MCF 10A (cell line): ENCODE results near the gene CAPN9. TPM values are rescaled to one million over a fixed set of nuclear protein-coding genes. Genes with fewer than 3 reads are reported as not detected.
"Not testable (repeated sequence)": the region's sequence is repeated elsewhere in the genome, so short reads cannot be mapped to it uniquely, and the experiment has no call there.

Source experiments
- BruUV-seq: library from RNA; stranded (reverse); fragments of 400-500 nt; replicated peaks from 2 replicates; lab custom pipeline; 2021; lab: Mats Ljungman, UMichigan
- CTCF ChIA-PET: fragments of 300-600 bp; sonication (Branson Sonifier 250); formaldehyde crosslinking; extraction: SDS; loops from one replicate; lab custom pipeline; 2021; ENCODE audit warnings: antibody characterized with exemption, inconsistent platforms; lab: Yijun Ruan, JAX
- POLR2A ChIA-PET: fragments of 300-600, 350-650 bp; sonication (Branson Sonifier 250); formaldehyde crosslinking; extraction: SDS; loops from one replicate; lab custom pipeline; 2020; ENCODE audit warnings: antibody characterized with exemption, inconsistent platforms; lab: Yijun Ruan, JAX
- DNase-seq: peaks from one replicate; pipeline ENCODE4 v3.0.0-alpha.2; 2018; ENCODE audit not compliant: unreplicated experiment
- H3K27ac Mint-ChIP-seq: one replicate; pipeline ENCODE4 v1.8.0; 2022; ENCODE audit warnings: mild to moderate bottlenecking, low read depth, mixed read lengths; ENCODE audit not compliant: unreplicated experiment
- H3K27me3 Mint-ChIP-seq: one replicate; pipeline ENCODE4 v1.8.0; 2022; ENCODE audit warnings: mixed read lengths; ENCODE audit not compliant: insufficient read depth, unreplicated experiment
- H3K36me3 Mint-ChIP-seq: one replicate; pipeline ENCODE4 v1.8.0; 2022; ENCODE audit warnings: mild to moderate bottlenecking, moderate library complexity, mixed read lengths; ENCODE audit not compliant: insufficient read depth, unreplicated experiment
- H3K4me1 Mint-ChIP-seq: one replicate; pipeline ENCODE4 v1.8.0; 2022; ENCODE audit warnings: mixed read lengths; ENCODE audit not compliant: insufficient read depth, unreplicated experiment
- H3K4me3 Mint-ChIP-seq: one replicate; pipeline ENCODE4 v1.8.0; 2022; ENCODE audit warnings: mild to moderate bottlenecking, moderate library complexity, mixed read lengths; ENCODE audit not compliant: unreplicated experiment
- H3K9me3 Mint-ChIP-seq: one replicate; pipeline ENCODE4 v1.8.0; 2022; ENCODE audit warnings: mixed read lengths; ENCODE audit not compliant: unreplicated experiment
- intact Hi-C: fragments of 100-400 bp; cut with micrococcal nuclease; formaldehyde crosslinking; loops from 2 replicates; pipeline ENCODE4 v1.14.1; 2022
- total RNA-seq: library from RNA; stranded (reverse); gene quantifications from 2 replicates; pipeline ENCODE4 v1.2.3, GENCODE V29; 2022
- TF ChIP-seq, protein P1 (sequence below): fragments of 200-600 bp; IDR thresholded peaks from one replicate; pipeline ENCODE4 v1.8.0; 2022; ENCODE audit warnings: antibody characterized with exemption, mild to moderate bottlenecking; ENCODE audit not compliant: unreplicated experiment

Gene CAPN9
- total RNA-seq, 1 experiment from 2014 or later: not detected

GRCh38 chr1:230843503-230844309 lies 96.5 kb downstream of the CAPN9 start:
- Mint-ChIP-seq H3K4me1 (no peaks in the 10 kb centered on the region), H3K36me3 (peaks cover 13% of the 10 kb centered on the region)
- CTCF ChIA-PET: no interaction called here

DNA sequence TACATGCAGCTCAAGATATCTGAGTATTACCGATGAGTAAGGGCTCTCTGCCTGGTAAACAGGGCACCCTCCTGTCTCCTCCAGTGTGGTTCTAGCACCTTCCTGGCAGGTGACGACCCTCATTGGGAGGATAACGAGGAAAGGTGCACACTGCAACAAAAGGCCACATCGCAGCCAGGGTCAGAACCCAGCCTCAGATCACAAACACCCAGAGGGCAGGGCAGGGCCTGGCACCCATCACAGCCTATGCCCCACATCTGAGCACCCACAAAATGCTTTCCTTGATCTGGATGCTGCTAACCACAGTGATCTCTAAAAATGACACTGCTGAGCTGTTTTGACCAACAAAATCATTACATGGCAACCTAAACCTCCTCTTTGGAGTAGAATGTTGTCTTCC lies 97.4 kb downstream of the CAPN9 start:
- TF ChIP-seq, protein P1, sequence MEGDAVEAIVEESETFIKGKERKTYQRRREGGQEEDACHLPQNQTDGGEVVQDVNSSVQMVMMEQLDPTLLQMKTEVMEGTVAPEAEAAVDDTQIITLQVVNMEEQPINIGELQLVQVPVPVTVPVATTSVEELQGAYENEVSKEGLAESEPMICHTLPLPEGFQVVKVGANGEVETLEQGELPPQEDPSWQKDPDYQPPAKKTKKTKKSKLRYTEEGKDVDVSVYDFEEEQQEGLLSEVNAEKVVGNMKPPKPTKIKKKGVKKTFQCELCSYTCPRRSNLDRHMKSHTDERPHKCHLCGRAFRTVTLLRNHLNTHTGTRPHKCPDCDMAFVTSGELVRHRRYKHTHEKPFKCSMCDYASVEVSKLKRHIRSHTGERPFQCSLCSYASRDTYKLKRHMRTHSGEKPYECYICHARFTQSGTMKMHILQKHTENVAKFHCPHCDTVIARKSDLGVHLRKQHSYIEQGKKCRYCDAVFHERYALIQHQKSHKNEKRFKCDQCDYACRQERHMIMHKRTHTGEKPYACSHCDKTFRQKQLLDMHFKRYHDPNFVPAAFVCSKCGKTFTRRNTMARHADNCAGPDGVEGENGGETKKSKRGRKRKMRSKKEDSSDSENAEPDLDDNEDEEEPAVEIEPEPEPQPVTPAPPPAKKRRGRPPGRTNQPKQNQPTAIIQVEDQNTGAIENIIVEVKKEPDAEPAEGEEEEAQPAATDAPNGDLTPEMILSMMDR: no peak
- ChIA-PET POLR2A (interaction anchor here (1.0 kb wide), 1 partner anchor 10 kb away, joined by 3 read pairs; no protein-coding TSS in a partner anchor), CTCF (no interaction called here)
- Mint-ChIP-seq H3K27me3 (no peaks in the 10 kb centered on the region), H3K27ac (no peak overlapping the region), H3K36me3 (peaks cover 13% of the 10 kb centered on the region), H3K4me3 (no peak overlapping the region), H3K4me1 (peaks cover 5% of the 10 kb centered on the region), H3K9me3 (no peaks in the 10 kb centered on the region)
- DNase-seq: no peak
- intact Hi-C loops: no loop called here
- no TSS peak for BruUV-seq

More at GRCh38 chr1:230843503-230844309, 96.5 kb downstream of the CAPN9 start:
- Mint-ChIP-seq H3K27ac (no peak overlapping the region), H3K4me3 (no peak overlapping the region), H3K27me3 (no peaks in the 10 kb centered on the region), H3K9me3 (no peaks in the 10 kb centered on the region)
- DNase-seq: no peak
- intact Hi-C loops: no loop called here
- POLR2A ChIA-PET: interaction anchor here (0.6 kb wide), 1 partner anchor 538 kb away, joined by 3 read pairs; no protein-coding TSS in a partner anchor
- TF ChIP-seq, protein P1: no peak
- BruUV-seq: no TSS peak

DNA sequence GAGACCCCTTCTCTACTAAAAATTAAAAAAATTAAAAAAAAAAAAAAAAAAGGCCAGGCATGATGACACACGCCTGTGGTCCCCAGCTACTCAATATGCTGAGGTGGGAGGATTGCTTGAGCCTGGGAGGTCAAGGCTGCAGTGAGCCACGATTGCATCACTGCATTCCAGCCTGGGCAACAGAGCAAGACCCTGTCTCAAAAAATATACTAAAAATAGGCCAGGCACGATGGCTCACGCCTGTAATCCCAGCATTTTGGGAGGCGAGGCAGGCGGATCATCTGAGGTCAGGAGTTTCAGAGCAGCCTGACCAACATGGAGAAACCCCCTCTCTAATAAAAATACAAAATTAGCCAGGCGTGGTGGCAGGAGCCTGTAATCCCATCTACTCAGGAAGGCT lies 98.0 kb downstream of the CAPN9 start:
- ChIA-PET CTCF (interaction anchor here (1.2 kb wide), 1 partner anchor 13 kb away, joined by 5 read pairs; no protein-coding TSS in a partner anchor), POLR2A (interaction anchor here (1.0 kb wide), 1 partner anchor 10 kb away, joined by 3 read pairs; no protein-coding TSS in a partner anchor)
- H3K27ac Mint-ChIP-seq, H3K4me3 Mint-ChIP-seq, H3K9me3 Mint-ChIP-seq, H3K27me3 Mint-ChIP-seq, DNase-seq, BruUV-seq, intact Hi-C loops: not testable (repeated sequence)
- H3K4me1 Mint-ChIP-seq: peaks cover 11% of the 10 kb centered on the region
- peaks cover 13% of the 10 kb centered on the region for H3K36me3 Mint-ChIP-seq

DNA sequence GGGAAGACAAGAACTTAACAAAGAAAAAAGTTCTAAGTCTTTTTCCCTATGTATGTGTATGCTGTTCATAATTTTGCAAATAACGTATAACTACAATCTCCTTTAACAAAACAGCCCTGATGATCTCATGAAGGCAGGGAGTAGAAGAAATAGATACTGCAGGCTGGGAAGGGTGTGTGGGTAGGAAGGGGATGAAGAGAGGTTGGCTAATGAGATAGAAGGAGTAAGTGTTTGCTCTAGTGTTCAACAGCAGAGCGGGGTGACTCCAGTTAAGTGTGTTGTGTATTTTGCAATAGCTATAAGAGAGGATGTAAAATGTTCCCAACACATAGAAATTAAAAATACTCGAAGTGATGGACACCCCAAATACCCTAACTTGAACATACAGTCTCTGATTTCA lies 101.0 kb downstream of the CAPN9 start:
- ChIA-PET CTCF (interaction anchor here (0.6 to 1.1 kb wide), 4 partner anchors 12 to 205 kb away, joined by 3 read pairs; no protein-coding TSS in a partner anchor), POLR2A (interaction anchor here (0.6 to 0.9 kb wide), 3 partner anchors 12 to 109 kb away, joined by 3 to 6 read pairs (median 4); no protein-coding TSS in a partner anchor)
- no peak for DNase-seq
- peaks cover 7% of the 10 kb centered on the region for H3K36me3 Mint-ChIP-seq
- intact Hi-C loops: no loop called here
- peaks cover 15% of the 10 kb centered on the region for H3K4me1 Mint-ChIP-seq
- H3K27me3 Mint-ChIP-seq: no peaks in the 10 kb centered on the region
- H3K27ac Mint-ChIP-seq: no peak overlapping the region
- TF ChIP-seq, protein P1: no peak
- H3K9me3 Mint-ChIP-seq: peaks cover 6% of the 10 kb centered on the region
- no TSS peak for BruUV-seq
- no peak overlapping the region for H3K4me3 Mint-ChIP-seq
